Sigmoid colon (tissue), 4 donors: ENCODE measurements around the gene THG1L.

Experiments used
- EP300 ChIP-seq, 4 donors: sonication (generic); formaldehyde crosslinking; IDR thresholded peaks; one replicate each; pipeline ENCODE4 v1.6.1; 2017; ENCODE audit warnings: antibody characterized with exemption in 4 of 4
- POLR2AphosphoS5 ChIP-seq, 4 donors: sonication (generic); formaldehyde crosslinking; IDR thresholded peaks; one replicate each; pipeline ENCODE4 v1.6.1; 2017; ENCODE audit warnings: antibody characterized with exemption in 4 of 4
- TF ChIP-seq, protein P1 (sequence below), 4 experiments: fragments of 450-650 bp in 3 of 4; fragments of 200-600 bp in 1 of 4; IDR thresholded peaks; one replicate each; pipeline ENCODE4 v1.5.1; 2016 to 2019; ENCODE audit warnings: antibody characterized with exemption in 4 of 4, mild to moderate bottlenecking in 3 of 4, moderate library complexity in 2 of 4

DNA sequence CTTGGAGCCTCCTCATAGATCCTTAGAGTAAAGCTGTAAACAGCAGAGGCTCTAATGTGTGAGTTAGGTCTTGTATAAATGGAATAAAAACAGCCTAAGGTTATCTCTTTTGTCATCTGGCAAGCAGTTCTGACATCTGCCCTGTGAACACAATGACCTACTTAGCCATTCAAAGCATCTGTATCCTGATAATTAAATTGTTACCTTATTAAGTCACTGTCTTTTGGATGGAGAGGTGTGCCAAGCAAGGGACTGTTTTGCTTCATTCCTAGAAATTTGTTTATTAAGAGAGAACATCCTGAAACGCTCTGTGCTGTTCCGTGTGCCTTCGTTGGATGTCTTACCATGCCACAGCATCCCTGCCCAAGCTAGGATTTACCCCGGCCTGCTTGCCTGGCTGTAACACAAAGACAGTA lies 13.8 kb downstream of the THG1L start:
- TF ChIP-seq, protein P1, sequence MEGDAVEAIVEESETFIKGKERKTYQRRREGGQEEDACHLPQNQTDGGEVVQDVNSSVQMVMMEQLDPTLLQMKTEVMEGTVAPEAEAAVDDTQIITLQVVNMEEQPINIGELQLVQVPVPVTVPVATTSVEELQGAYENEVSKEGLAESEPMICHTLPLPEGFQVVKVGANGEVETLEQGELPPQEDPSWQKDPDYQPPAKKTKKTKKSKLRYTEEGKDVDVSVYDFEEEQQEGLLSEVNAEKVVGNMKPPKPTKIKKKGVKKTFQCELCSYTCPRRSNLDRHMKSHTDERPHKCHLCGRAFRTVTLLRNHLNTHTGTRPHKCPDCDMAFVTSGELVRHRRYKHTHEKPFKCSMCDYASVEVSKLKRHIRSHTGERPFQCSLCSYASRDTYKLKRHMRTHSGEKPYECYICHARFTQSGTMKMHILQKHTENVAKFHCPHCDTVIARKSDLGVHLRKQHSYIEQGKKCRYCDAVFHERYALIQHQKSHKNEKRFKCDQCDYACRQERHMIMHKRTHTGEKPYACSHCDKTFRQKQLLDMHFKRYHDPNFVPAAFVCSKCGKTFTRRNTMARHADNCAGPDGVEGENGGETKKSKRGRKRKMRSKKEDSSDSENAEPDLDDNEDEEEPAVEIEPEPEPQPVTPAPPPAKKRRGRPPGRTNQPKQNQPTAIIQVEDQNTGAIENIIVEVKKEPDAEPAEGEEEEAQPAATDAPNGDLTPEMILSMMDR (IDR thresholded peaks at IDR 0.05), result no peak
- TF ChIP-seq EP300 (IDR thresholded peaks at IDR 0.05) (no peak), POLR2AphosphoS5 (IDR thresholded peaks at IDR 0.05) (peak in 3 of 4 donors; percentile 8 to 46 (median 30))
